ENCODE data around the gene MEG3. TPM values are rescaled to one million over a fixed set of nuclear protein-coding genes. Genes with fewer than 3 reads are reported as not detected.

MEG3 gene
- total RNA-seq, 1 donor from 2014 or later = 24.7 TPM

DNA sequence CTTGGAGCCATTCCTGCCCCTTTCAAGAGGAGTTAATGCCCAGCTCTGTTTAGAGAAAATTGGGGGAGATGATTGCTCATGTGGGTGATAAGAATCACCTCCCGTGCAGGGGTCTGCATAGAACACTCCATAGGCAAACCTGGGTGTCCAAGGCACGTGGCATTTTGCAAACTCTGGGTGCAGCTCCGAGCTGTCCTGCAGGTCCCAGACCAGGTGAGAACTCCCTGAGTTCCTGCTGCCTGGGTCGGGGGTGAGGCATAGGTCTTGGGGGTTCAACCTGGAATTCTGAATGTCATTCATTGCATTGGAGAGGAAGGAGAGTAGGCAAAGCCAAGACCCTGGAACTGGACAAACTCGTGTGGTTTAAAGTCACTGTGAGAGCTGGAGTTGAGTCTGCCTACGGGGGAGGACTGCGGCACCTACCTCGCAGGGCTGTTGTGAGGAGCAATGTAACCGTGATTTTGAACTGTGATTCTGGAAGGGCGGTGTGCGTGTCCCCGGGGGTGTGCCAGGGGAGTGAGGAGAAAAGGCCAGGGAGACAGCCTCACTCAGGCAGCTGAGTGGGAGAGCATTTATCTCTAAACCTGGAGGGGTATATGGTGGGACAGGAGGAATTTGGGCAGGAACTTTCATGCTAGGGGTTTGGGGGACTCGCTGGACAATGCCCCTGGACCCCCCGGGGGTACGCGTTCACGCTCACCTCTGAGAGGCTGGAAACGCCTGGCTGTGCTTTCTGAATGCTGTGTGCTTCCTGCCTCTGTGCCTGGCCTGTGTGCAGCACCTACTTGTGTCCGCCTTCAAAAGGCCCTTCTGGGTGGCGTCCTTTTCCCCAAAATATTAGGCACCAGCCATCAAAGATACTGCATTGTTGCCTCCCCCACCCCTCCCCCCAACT is 30.4 kb downstream of the MEG3 start:
- no peak for ATAC-seq (ENCODE audit: poor library complexity)
- intact Hi-C loops (cut with DNase I) = loop anchor here (10.0 kb wide), 1 partner anchor 768 kb away; no protein-coding TSS in a partner anchor
- DNase-seq = peak; percentile 5

DNA sequence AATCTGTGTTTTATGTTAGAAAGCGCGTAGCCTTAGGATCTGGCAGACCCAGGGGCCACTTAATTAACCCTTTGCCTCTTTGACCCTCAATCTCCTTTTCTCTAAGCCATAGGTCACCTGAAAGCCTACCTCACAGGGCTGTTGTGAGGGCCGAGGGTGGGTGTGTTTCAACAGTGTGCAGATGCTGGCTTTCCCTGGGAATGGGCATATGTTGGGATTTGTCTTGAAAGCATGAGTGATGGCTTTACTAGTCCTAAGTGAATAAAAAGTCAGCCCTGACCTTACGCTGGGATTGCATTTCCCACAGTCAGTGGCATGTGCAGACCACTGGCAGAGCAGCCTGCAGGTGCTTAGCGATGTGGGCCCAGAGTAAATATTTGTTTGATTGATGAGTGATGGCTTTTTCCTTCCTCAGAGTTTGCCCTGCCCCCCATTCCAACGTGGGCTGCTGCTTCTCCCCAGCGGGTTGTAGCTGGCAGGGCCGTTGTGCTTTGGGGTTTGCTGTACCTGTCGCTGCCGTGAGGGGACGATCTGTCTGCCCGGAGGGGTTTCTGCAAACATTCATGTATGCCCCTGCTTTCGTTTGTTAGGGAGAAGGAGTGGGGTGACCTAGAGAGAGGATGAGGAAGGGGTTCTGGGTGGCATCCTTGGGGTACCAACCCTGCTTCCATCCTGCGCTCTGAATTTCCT is 31.5 kb downstream of the MEG3 start:
- intact Hi-C loops (cut with DNase I) = loop anchor here (10.0 kb wide), 1 partner anchor 767 kb away; no protein-coding TSS in a partner anchor
- no peak for ATAC-seq (ENCODE audit: poor library complexity)
- peak; percentile 20 for DNase-seq

DNA sequence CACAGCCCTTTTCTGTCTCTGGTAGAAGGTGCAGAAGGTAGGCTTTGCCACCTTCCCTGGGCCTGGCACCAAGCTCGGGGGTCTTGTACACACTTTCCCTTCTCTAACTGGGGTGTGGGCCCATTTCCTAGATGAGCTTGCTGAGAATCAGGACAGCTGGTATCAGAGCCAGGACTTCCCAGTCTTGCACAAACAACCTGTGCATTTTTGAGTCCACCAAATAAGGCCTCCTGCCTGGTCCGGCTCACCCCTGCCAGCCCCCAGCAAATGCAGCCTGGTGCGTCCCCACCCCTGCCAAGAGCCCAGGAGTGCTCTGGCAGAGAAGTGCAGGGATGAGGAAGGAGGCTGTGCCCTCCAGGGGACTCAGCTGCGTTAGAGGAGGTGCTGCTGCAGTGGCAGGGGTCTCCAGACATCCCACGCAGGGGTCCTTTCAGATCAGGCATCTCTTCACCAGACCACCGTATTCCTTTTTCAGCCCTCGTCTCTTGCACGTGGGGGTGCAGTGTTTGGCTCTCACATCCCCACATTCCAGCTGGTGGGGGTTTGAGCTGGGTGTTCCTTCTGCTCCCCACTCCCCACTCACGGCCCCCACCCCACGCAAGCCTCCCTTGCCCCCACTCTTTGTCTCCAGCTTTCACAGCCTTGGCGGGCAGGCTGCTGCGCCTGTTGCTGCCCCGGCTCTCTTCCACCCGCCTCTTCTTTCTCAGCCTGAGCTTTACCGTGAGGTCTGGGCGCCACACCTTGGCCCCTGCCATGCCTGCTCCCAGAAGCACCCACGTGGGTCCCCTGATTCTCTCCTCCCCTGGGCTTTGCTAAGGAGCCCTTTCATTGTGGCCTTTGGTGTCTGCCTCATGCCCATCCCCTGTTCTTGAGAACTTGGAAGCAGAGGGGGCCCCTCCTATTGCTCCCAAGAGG is 32.3 kb downstream of the MEG3 start:
- ATAC-seq (ENCODE audit: poor library complexity) (no peak), DNase-seq (peak; percentile 18)
- intact Hi-C loops (cut with DNase I) = loop anchor here (10.0 kb wide), 1 partner anchor 767 kb away; no protein-coding TSS in a partner anchor

DNA sequence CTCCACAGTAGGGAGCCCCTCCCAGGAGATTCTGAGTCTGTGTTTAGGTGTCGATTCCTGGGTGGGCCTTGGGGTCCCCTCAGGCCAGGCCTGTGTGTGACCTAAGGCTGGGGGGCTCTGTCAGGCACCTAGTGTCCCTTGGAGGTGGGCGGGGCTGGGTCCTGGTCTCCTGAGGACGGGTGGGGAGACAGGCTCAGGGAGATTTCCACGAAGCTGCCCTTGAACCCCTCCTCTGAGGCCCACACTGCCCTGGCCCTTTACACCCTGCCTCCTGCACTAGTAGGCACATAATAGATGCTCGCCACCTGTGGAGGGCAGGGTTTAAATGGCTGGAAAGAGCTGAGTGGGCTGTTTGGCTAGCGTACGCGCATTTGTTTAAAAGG is 32.9 kb downstream of the MEG3 start:
- DNase-seq = peak; percentile 37
- intact Hi-C loops (cut with DNase I) = loop anchor here (10.0 kb wide), 1 partner anchor 766 kb away; no protein-coding TSS in a partner anchor
- ATAC-seq (ENCODE audit: poor library complexity) = no peak

DNA sequence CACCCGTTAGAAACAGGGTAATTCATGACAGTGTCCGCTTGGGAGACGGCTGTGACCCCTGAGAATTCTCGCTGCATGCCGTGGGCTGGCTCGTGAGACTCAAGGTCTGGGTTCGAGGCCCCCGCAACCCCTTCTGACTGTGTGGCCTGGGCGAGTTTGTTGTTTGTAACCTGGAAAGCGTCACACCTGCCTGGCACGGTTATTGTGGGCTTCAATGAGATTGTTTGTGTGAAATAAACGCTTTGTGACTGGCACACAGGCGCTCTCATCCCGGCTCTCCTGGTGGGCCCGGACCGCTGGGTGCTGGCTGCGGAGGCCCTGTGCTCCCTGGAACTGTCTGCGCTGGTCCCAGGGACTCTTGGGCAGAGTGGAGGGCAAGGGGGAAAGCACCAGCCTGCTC is 33.9 kb downstream of the MEG3 start:
- peak; percentile 26 for DNase-seq
- intact Hi-C loops (cut with DNase I) = loop anchor here (10.0 kb wide), 1 partner anchor 765 kb away; no protein-coding TSS in a partner anchor

GRCh38 chr14:100860556-100861187 is 34.8 kb downstream of the MEG3 start:
- DNase-seq (peak; percentile 25), ATAC-seq (ENCODE audit: poor library complexity) (no peak)
- intact Hi-C loops (cut with DNase I) = no loop called here

More for the DNA sequence above, 33.9 kb downstream of the MEG3 start:
- ATAC-seq (ENCODE audit: poor library complexity) = no peak

DNA sequence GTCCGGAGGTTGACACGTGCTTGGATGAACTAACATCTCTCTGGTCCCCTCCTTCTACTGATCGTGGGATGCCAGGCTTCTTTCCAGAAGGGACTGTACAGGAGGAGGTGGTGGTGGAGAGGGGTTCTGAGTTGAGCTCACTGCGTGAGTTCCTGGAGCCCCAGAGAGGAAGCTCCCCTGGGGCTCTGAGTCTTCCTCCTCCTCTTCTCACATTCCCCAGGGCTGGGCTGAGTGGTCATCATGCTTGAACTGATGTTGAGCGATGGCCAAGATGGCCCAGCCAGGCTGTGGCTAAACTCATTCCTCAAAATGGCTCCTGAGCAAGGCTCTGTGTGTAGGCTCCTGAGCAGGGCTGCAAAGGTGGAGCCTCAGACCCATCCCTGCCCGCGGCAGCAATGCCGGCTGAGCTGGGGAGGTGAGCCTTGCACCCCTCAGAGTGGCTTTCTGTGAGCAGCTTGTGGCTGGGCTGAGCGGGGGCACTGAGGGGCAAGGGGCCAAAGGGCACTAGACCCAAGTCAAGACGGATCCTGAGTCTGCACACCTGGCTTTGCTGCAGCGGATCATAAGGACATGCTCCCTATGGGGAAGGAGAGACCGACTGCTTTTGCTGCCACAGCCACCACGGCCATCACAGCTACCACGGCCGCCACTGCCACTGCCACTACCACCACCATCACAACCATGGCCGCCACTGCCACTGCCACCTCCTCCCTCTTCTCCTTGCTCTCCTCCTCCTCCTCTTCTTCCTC is 35.4 kb downstream of the MEG3 start:
- DNase-seq = peak; percentile 34
- ATAC-seq (ENCODE audit: poor library complexity) = no peak
- intact Hi-C loops (cut with DNase I) = no loop called here

DNA sequence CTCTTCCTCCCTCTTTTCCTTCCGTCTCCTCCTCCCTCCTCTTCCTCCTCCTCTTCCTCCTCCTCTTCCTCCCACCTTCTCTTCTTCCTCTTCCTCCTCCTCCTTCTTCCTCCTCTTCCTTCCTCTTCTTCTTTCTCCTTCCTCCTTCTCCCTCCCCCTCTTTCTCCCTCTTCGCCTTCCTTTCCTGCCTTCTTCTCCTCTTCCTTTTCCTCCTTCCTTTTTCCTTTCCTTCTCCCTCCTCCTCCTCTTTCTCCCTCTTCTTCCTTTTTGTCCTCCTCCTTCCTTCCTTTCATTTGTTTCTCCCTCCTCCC is 36.0 kb downstream of the MEG3 start:
- intact Hi-C loops (cut with DNase I) = no loop called here
- ATAC-seq (ENCODE audit: poor library complexity) = no peak
- no peak for DNase-seq

- DNase-seq (peak; percentile 9), ATAC-seq (ENCODE audit: poor library complexity) (no peak)
- intact Hi-C loops (cut with DNase I) = no loop called here
Measured at GRCh38 chr14:100862277-100862676, 36.4 kb downstream of the MEG3 start.

GRCh38 chr14:100862793-100863192 is 36.9 kb downstream of the MEG3 start:
- DNase-seq (no peak), ATAC-seq (ENCODE audit: poor library complexity) (no peak)
- intact Hi-C loops (cut with DNase I) = no loop called here

- intact Hi-C loops (cut with DNase I) = no loop called here
- DNase-seq = peak; percentile 27
Measured at GRCh38 chr14:100864206-100864605, 38.3 kb downstream of the MEG3 start.

GRCh38 chr14:100864960-100865681 is 39.2 kb downstream of the MEG3 start:
- intact Hi-C loops (cut with DNase I) = no loop called here
- DNase-seq = peak; percentile 30
- ATAC-seq (ENCODE audit: poor library complexity) = peak; percentile 38

More at GRCh38 chr14:100864206-100864605, 38.3 kb downstream of the MEG3 start:
- no peak for ATAC-seq (ENCODE audit: poor library complexity)

DNA sequence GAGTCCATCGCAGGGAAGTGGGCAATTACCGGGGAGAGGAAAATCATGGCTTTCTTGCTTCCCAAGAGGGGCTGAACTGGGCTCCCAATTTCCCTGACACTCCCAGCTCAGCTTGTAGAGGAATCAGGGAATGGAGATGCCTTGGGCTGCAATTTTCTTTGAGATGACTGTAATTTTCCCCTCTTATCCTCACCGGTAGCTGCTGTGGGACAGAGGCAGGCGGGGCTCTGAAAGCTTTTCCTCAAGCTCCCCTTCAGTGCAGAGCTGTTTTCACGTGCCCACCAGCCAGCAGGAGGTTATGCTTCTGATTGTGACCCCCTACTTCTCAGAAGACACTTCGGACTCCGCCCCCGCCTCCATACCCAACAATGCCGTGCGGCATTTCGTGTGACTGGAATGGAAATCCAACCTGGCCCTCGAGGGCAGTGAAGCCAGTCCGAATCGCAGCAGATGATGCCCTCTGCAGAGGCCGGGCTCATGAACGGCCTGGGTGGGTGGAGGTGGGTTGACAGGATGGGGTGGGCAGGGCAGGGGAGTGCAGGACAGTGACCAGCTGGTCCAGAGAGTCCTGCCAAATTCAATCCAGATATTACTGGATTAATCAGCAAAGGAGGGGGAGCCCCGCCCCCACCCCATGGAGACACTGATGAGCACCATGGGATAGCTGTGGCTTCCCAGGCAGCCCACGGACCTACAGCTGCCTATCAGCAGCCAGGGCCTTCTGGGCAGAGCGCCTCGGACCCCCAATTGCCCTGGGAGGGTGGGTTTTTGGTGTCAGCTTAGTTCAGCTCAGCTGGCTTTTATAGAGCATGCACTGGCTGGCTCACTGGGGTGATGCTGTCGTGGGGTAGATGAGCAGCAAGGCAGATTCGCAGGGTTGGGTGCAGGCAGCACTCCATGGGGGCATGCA is 40.0 kb downstream of the MEG3 start:
- peak; percentile 13 for DNase-seq
- intact Hi-C loops (cut with DNase I) = no loop called here
- no peak for ATAC-seq (ENCODE audit: poor library complexity)

- no peak for ATAC-seq (ENCODE audit: poor library complexity)
- intact Hi-C loops (cut with DNase I) = no loop called here
- DNase-seq = peak; percentile 28
Measured at GRCh38 chr14:100866666-100867630, 41.0 kb downstream of the MEG3 start.
